ENCODE results near the gene YARS1. TPM values are rescaled to one million over a fixed set of nuclear protein-coding genes. Genes with fewer than 3 reads are reported as not detected.
"Not testable (repeated sequence)": the region's sequence is repeated elsewhere in the genome, so short reads cannot be mapped to it uniquely, and the experiment has no call there.

Gene YARS1
- total RNA-seq, 2 experiments from 2014 or later, result 250 to 267 TPM

DNA sequence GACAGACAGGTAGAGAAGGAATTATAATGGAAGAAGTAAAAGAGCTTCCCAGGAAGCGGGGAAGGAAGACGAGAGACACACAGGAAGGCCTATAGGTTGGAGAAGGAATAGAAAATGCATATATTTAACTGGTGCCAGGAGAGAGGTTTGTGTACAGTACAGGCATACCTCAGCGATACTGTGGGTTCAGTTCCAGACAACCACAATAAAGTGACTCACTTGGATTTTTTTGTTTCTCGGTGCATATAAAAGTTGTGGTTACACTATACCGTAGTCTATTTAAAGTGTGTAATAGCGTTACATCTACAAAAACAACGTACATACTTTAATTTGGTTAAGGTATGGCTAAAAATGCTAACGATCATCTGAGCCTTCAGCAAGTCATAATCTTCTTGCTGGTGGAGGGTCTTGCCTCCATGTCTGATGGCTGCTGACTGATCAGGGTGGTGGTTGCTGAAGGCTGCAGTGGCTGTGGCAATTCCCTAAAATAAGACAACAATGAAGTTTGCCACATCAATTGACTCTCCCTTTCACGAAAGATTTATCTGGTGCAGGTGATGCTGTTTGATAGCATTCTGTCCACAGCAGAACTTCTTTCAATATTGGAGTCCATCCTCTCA is 16.0 kb downstream of the YARS1 start:
- Mint-ChIP-seq H3K27me3 (no peaks in the 10 kb centered on the region), H3K36me3 (peaks cover 72% of the 10 kb centered on the region), H3K27ac (peak overlapping the region; percentile 84), H3K4me1 (peaks cover 51% of the 10 kb centered on the region), H3K9me3 (no peaks in the 10 kb centered on the region), H3K4me3 (peak overlapping the region; percentile 45)
- DNase-seq, result peak; percentile 49

DNA sequence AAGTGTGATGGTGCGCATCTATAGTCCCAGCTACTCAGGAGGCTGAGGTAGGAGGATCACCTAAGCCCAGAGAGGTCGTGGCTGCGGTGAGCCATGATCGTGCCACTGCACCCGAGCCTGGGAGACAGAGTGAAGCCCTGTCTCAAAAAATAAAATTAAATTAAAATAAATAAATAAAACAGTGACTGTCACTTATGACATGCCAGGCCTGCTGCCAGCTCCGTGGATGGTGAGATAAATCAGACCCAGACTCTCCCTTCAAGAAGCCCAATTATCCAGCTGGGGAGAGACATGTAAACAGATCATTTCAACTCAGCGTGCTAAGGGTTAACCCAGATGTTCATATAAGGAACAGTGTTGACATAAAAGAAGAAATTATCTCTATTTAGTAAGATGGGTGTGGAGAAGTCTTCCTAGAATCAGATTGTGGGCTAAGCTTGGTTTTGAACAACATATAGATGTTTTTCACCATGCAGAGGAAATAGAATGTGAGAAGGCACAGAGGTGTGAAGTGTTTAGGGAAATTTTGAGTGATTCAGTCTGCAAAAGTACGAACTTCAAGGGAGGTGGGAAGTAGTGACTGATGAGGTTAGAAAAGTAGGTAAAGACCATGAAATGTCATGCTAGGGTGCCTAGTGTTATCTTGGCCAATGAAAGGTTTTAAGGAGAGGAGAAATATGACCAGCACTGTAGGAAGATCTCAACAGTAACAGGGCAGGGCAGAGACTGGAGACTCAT is 18.3 kb downstream of the YARS1 start:
- DNase-seq, result no peak
- Mint-ChIP-seq H3K27ac (peak overlapping the region; percentile 94), H3K27me3 (no peaks in the 10 kb centered on the region), H3K9me3 (no peaks in the 10 kb centered on the region), H3K4me3 (peak overlapping the region; percentile 57), H3K36me3 (peaks cover 62% of the 10 kb centered on the region), H3K4me1 (peaks cover 56% of the 10 kb centered on the region)

DNA sequence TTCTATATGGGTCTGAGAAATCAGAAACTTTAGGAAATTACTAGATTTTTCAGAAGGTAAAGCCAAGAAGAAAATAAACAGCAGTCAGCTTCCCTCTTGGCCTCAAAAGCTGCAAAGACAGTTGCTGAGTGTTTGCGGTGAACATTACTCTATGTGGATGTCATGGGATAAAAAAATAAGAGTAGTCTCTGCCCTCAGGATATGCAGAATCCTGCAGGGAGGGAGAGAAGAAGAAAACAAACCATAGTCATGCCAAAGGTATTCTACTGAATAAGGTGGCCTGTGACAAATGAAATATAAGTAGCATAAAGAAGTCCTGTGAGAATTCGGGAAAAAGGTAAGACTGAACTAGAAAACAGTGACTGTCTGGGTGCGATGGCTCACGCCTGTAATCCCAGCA is 19.0 kb downstream of the YARS1 start:
- Mint-ChIP-seq H3K27me3 (no peaks in the 10 kb centered on the region), H3K4me3 (peak overlapping the region; percentile 30), H3K27ac (peak overlapping the region; percentile 94), H3K36me3 (peaks cover 64% of the 10 kb centered on the region), H3K9me3 (no peaks in the 10 kb centered on the region), H3K4me1 (peaks cover 60% of the 10 kb centered on the region)
- no peak for DNase-seq

DNA sequence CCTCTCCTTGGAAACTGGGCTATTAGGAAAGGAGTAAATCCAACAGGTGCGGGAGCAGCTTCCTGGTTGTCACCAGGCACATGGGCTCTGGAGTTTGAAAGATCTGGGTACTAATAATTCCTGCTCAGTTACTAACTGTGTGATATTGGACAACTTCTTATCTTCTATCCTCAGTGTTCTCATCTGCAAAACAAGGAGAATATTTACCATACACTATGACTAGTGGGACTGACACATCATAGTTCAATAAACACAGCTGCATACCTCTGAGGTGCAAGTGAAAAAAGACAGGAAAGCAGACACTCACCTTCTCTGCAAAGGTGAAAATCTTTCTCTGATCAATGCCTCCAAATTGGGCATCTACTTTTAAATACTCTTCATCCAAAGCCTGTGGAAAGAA is 19.7 kb downstream of the YARS1 start:
- Mint-ChIP-seq H3K36me3 (peaks cover 61% of the 10 kb centered on the region), H3K27ac (peak overlapping the region; percentile 42), H3K27me3 (no peaks in the 10 kb centered on the region), H3K9me3 (no peaks in the 10 kb centered on the region), H3K4me1 (peaks cover 58% of the 10 kb centered on the region), H3K4me3 (no peak overlapping the region)
- no peak for DNase-seq

DNA sequence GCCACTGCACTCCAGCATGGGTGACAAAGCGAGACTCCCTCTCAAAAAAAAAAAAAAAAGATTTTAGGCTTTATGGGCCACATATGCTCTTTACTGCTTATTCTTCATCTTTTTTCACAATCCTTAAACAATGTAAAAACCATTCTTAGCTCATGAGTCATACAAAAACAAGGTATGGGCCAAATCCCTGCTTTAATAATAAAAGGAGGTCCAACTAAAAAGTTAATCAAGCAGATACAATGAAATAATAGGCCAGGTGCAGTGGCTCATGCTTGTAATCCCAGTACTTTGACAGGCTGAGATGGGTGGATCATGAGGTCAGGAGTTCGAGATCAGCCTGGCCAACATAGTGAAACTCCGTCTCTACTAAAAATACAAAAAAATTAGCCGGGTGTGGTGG is 21.4 kb downstream of the YARS1 start:
- H3K36me3 Mint-ChIP-seq, result peaks cover 67% of the 10 kb centered on the region
- not testable (repeated sequence) for H3K4me3 Mint-ChIP-seq
- peaks cover 48% of the 10 kb centered on the region for H3K4me1 Mint-ChIP-seq

DNA sequence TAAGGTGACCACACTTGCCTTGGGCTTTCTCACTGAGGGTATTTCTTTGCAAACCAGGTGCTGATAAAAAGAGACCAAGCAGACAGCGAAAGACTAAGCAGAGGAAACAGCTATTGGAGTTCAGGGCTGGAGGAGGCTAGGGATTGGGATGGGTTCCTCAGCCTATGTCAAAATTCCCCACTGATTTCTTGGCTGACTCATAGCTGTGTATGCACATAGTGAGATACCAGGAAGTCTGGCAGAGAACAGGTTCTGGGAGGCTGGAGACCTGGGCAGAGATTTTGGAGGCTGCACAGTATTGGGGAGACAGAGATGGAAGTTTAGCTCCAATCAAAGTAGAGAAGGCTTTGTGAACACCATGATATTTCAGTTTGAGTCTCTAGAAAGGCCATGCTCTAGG is 25.3 kb downstream of the YARS1 start:
- H3K4me1 Mint-ChIP-seq, result peaks cover 14% of the 10 kb centered on the region
- no peak for DNase-seq
- peaks cover 38% of the 10 kb centered on the region for H3K36me3 Mint-ChIP-seq
- H3K27ac Mint-ChIP-seq, result no peak overlapping the region
- no peaks in the 10 kb centered on the region for H3K9me3 Mint-ChIP-seq
- H3K27me3 Mint-ChIP-seq, result no peaks in the 10 kb centered on the region
- H3K4me3 Mint-ChIP-seq, result no peak overlapping the region

More for the DNA sequence above, 21.4 kb downstream of the YARS1 start:
- H3K9me3 Mint-ChIP-seq, DNase-seq, H3K27ac Mint-ChIP-seq, H3K27me3 Mint-ChIP-seq: not testable (repeated sequence)

DNA sequence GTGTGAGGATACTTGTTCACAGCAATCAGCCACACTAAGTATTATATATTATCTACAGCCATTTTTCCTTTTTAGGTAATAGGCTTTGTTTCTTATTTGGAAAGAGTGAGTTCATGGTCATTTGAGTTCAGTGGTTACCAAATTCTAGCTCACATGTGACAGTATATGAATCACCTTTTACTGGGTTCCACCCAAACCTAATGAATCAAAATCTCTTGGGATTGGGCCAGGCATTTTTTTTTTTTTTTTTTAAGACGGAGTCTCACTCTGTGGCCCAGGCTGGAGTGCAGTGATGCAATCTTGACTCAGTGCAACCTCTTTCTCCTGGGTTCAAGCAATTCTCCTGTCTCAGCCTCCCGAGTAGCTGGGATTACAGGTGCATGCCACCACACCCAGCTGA is 27.8 kb downstream of the YARS1 start:
- DNase-seq, H3K27ac Mint-ChIP-seq, H3K27me3 Mint-ChIP-seq, H3K4me3 Mint-ChIP-seq, H3K4me1 Mint-ChIP-seq, H3K9me3 Mint-ChIP-seq: not testable (repeated sequence)
- H3K36me3 Mint-ChIP-seq, result peaks cover 41% of the 10 kb centered on the region

DNA sequence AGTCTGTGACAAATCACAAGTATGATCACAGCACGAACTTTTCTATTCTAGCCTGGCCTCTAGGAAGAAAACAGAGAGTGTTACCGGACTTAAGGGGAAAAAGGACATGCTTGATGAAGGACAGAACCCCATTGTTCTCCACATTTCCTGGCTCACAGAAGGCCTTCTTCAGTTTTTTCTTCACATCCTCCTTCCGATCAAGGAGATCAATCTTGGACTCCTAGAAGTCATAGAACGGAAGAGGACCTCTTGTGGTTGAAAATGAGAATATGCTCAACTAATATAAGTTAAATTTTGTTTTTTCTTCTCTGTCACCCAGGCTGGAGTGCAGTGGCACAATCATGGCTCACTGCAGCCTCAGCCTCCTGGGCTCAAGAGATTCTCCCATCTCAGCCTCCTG is 30.3 kb downstream of the YARS1 start:
- Mint-ChIP-seq H3K4me1 (peaks cover 1% of the 10 kb centered on the region), H3K36me3 (peaks cover 30% of the 10 kb centered on the region), H3K4me3 (no peak overlapping the region), H3K9me3 (no peaks in the 10 kb centered on the region), H3K27me3 (no peaks in the 10 kb centered on the region), H3K27ac (no peak overlapping the region)
- DNase-seq, result no peak

DNA sequence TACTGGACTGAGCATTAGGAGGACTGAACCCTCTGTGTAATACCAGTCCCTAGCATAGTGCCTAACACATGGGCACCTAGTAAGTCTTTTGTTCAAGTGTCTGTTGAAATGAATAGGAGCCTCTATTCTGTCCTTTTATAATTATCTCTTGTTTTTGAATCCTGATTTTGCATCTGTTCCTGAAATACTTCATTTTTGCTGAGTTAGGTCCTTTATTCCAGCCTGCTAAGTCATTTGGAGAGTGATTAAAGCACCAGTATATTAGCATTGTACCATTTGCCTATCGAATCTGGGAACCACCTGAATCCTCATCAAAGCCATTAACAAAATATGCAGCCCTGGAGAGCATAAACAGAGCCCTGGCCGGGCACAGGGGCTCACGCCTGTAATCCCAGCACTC is 32.3 kb downstream of the YARS1 start:
- H3K4me3 Mint-ChIP-seq, result no peak overlapping the region
- H3K27me3 Mint-ChIP-seq, result no peaks in the 10 kb centered on the region
- DNase-seq, result no peak
- H3K27ac Mint-ChIP-seq, result no peak overlapping the region
- peaks cover 29% of the 10 kb centered on the region for H3K36me3 Mint-ChIP-seq
- H3K9me3 Mint-ChIP-seq, result no peaks in the 10 kb centered on the region
- no peaks in the 10 kb centered on the region for H3K4me1 Mint-ChIP-seq

DNA sequence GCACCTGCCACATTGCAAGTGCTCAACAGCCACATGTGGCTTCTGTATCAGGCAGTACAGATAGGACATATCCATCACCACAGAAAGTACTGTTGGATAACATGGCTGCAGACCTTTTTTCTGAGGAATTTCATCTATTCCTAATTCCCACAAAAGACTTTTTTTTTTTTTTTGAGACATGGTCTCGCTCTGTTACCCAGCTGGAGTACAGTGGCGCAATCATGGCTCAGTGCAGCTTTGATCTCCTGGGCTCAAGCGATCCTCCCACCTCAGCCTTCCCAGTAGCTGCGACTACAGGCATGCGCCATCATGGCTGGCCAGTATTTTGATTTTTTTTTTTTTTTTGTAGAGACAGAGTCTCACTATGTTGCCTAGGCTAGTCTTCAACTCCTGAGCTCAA is 33.3 kb downstream of the YARS1 start:
- H3K36me3 Mint-ChIP-seq, result peaks cover 34% of the 10 kb centered on the region
- H3K27ac Mint-ChIP-seq, result no peak overlapping the region
- no peaks in the 10 kb centered on the region for H3K9me3 Mint-ChIP-seq
- H3K4me3 Mint-ChIP-seq, result no peak overlapping the region
- no peak for DNase-seq
- H3K27me3 Mint-ChIP-seq, result no peaks in the 10 kb centered on the region
- no peaks in the 10 kb centered on the region for H3K4me1 Mint-ChIP-seq

DNA sequence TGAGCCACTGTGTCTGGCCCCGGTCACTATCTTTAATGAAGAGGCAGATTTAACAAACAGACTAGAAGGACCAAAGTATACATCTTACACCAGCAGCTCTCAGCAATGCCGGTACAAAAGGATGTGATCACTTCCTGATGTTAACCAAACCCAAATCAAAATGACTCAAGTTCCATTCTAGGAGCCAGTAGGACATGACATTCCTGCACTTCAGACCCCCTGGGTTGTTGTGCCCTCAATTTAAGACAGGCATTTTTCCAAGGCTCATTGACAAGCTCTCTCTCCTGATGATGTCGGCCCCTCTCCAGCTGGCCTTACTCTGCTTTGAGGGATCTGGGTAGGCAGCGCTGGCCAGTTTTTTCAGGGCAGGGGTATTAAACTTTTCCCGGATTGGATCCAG is 35.1 kb downstream of the YARS1 start:
- no peaks in the 10 kb centered on the region for H3K4me1 Mint-ChIP-seq
- H3K36me3 Mint-ChIP-seq, result peaks cover 31% of the 10 kb centered on the region
- H3K27me3 Mint-ChIP-seq, result no peaks in the 10 kb centered on the region
- no peaks in the 10 kb centered on the region for H3K9me3 Mint-ChIP-seq
- no peak for DNase-seq
- H3K4me3 Mint-ChIP-seq, result no peak overlapping the region
- no peak overlapping the region for H3K27ac Mint-ChIP-seq

DNA sequence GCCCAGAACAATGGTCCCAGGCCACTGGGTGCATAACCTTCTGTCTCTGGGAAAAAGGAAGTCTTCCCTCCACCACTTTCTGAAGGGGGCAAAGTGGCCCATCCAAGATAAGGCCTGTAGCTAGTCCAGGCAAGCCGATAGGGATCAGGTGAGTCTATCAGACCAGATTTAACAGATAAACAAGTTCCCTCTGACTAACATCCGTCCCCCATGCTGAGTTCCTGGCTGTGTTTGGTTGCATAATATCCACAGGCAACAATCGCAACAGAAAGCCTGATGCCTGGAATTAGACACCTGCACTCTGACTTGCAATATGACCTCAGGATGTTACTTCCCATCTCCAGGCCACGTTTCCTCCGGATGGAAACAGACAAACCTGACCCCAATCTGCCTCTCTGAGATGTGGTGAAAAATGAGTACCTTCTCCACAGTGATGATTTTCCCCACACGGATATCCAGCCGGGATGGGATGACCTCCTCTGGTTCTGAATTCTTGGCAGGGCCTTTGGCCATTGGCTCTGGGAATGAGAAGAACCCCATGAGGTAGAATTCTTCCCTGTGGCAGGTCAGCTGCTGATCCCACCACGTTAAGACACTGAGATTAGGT is 36.4 kb downstream of the YARS1 start:
- H3K27me3 Mint-ChIP-seq, result no peaks in the 10 kb centered on the region
- H3K9me3 Mint-ChIP-seq, result no peaks in the 10 kb centered on the region
- peaks cover 26% of the 10 kb centered on the region for H3K36me3 Mint-ChIP-seq
- H3K4me1 Mint-ChIP-seq, result peaks cover 8% of the 10 kb centered on the region
- no peak overlapping the region for H3K27ac Mint-ChIP-seq
- H3K4me3 Mint-ChIP-seq, result no peak overlapping the region
- no peak for DNase-seq

DNA sequence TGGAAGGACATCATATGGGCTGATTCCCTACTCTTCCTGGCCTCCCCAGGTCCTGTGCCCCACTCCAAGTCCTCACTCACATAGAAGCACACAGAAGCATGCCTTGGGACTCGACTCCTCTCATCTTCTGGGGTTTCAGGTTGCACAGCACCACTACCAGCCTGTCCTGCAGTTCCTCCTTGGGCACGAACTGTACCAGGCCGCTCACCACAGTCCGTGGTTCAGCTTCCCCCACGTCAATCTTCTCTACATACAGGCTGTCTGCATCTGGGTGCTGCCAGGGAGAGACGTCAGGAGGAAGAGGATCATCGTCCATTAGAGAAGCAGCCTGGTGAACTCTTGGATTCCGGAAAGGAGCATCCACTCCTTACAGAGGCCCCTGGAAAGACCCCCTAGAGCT is 37.2 kb downstream of the YARS1 start:
- no peaks in the 10 kb centered on the region for H3K9me3 Mint-ChIP-seq
- H3K4me1 Mint-ChIP-seq, result peaks cover 14% of the 10 kb centered on the region
- H3K36me3 Mint-ChIP-seq, result peaks cover 27% of the 10 kb centered on the region
- H3K27ac Mint-ChIP-seq, result no peak overlapping the region
- H3K4me3 Mint-ChIP-seq, result no peak overlapping the region
- H3K27me3 Mint-ChIP-seq, result no peaks in the 10 kb centered on the region
- no peak for DNase-seq

DNA sequence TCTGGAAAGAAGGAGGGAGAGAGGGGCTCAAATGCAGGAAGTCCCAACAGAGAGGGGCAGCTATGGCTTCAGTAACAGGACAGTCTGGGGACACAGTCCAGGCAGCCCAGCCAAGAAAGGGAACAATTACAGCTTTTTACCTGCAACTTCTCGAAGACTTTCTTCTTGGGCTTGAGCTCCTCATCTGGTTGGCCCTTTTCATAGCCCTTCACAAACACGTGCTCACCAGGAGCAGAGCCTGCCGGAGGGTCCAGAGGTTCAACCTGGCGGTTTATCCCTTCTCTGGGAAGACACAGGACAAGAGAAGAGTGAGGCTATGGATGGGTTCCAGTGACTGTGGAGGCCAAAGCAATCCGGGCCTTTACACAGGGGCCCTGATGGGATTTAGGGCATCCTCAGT is 37.9 kb downstream of the YARS1 start:
- Mint-ChIP-seq H3K9me3 (no peaks in the 10 kb centered on the region), H3K4me1 (peaks cover 18% of the 10 kb centered on the region), H3K4me3 (no peak overlapping the region), H3K27me3 (no peaks in the 10 kb centered on the region), H3K27ac (no peak overlapping the region), H3K36me3 (peaks cover 23% of the 10 kb centered on the region)
- no peak for DNase-seq

DNA sequence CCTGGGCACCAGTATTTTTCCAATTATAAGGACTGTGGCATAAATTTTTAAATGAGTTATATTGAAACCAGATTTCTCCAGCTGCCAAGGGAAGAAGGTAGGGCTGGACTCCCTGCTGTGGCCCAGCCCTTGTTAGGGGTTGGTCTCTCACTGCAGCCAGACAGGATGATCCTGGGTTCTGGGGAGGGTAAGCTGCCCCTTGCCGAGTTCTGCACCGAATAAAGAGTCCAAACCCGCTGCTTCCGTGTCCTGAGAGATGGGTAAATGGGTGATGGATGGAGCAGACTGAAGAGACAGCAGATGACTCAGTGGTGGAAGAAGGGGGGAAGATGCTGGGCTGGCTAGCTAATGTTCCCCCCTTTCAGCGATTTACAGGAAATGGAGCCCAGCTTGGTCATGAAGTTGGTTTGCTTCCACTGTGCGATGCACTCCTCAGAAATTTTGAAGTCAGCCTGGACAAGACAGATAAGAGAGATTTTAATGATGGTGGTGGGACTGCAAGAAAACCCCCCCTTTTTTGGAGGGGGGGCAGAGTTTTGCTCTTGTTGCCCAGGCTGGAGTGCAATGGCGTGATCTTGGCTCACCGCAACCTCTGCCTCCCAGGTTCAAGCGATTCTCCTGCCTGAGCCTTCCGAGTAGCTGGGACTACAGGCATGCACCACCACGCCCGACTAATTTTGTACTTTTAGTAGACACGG is 41.4 kb downstream of the YARS1 start:
- no peak for DNase-seq
- Mint-ChIP-seq H3K9me3 (no peaks in the 10 kb centered on the region), H3K27ac (peak overlapping the region; percentile 70), H3K4me3 (no peak overlapping the region), H3K36me3 (peaks cover 25% of the 10 kb centered on the region), H3K27me3 (no peaks in the 10 kb centered on the region), H3K4me1 (peaks cover 26% of the 10 kb centered on the region)
